Right lung (tissue), 10 donors: Measurements from ENCODE around the gene KANSL1L. TPM values are rescaled to one million over a fixed set of nuclear protein-coding genes. Genes with fewer than 3 reads are reported as not detected.
"Not testable (repeated sequence)": the region's sequence is repeated elsewhere in the genome, so short reads cannot be mapped to it uniquely, and the experiment has no call there.

Experiments
- DNase-seq, 2 donors: peaks; one replicate each; pipeline ENCODE4 v3.0.0-alpha.2; 2013
- long read RNA-seq, 8 donors: transcript quantifications; one replicate each; lab custom pipeline, GENCODE V29; 2026
- polyA plus RNA-seq, 5 donors: library from polyadenylated mRNA; unstranded; fragments of 120-200 nt; gene quantifications; one replicate each; pipeline versions ENCODE4 v1.2.1 to v1.2.3, GENCODE V29; 2013; ENCODE audit warnings: inconsistent platforms in 1 of 5, low replicate concordance in 1 of 5; ENCODE audit not compliant: insufficient read length in 5 of 5, insufficient read depth in 1 of 5

Gene KANSL1L
- polyA plus RNA-seq: 10 to 100 TPM; 31.5 to 54.9 (median 51.1) TPM
- long read RNA-seq, donor 1, partial matches to known transcripts: 0 of 2 reads
- long read RNA-seq, donor 1, other reads (novel, unspliced or antisense): 0 of 2 reads
- long read RNA-seq, donor 2: 0 reads
- long read RNA-seq, donor 3, full-length matches to known transcripts: 2 of 2 reads
- long read RNA-seq, donor 3, partial matches to known transcripts: 0 of 2 reads
- long read RNA-seq, donor 3, other reads (novel, unspliced or antisense): 0 of 2 reads
- long read RNA-seq, donor 4, partial matches to known transcripts: 5 of 9 reads
- long read RNA-seq, donor 4, other reads (novel, unspliced or antisense): 0 of 9 reads
- long read RNA-seq, donor 5, full-length matches to known transcripts: 4 of 78 reads
- long read RNA-seq, donor 5, partial matches to known transcripts: 74 of 78 reads
- long read RNA-seq, donor 5, other reads (novel, unspliced or antisense): 0 of 78 reads
- long read RNA-seq, donor 6, full-length matches to known transcripts: 1 of 1 reads
- long read RNA-seq, donor 6, partial matches to known transcripts: 0 of 1 reads
- long read RNA-seq, donor 6, other reads (novel, unspliced or antisense): 0 of 1 reads
- long read RNA-seq, donor 7, partial matches to known transcripts: 7 of 8 reads
- long read RNA-seq, donor 7, other reads (novel, unspliced or antisense): 0 of 8 reads
- long read RNA-seq, donor 8, partial matches to known transcripts: 0 of 7 reads
- long read RNA-seq, donor 8, other reads (novel, unspliced or antisense): 6 of 7 reads

GRCh38 chr2:210171309-210172218 lies at the start of gene KANSL1L:
Gene KANSL1L (minus strand): TSS chr2:210171409. CDS start chr2:210154582, 16,827 bp downstream.
- DNase-seq: peak; percentile 96 to 97

- DNase-seq: no peak
Observed at GRCh38 chr2:210215120-210215519, 43.9 kb upstream of the KANSL1L start.

- no peak for DNase-seq
Observed at GRCh38 chr2:210210185-210210584, 39.0 kb upstream of the KANSL1L start.

- DNase-seq: no peak
Observed at GRCh38 chr2:210207929-210208328, 36.7 kb upstream of the KANSL1L start.

GRCh38 chr2:210203558-210203957 lies 32.3 kb upstream of the KANSL1L start:
- no peak for DNase-seq

GRCh38 chr2:210203147-210203546 lies 31.9 kb upstream of the KANSL1L start:
- no peak for DNase-seq

GRCh38 chr2:210199854-210200253 lies 28.6 kb upstream of the KANSL1L start:
- no peak for DNase-seq

GRCh38 chr2:210199186-210199765 lies 28.1 kb upstream of the KANSL1L start:
- no peak for DNase-seq

- DNase-seq: no peak
Observed at GRCh38 chr2:210198326-210198725, 27.1 kb upstream of the KANSL1L start.

- no peak for DNase-seq
Observed at GRCh38 chr2:210197720-210198119, 26.5 kb upstream of the KANSL1L start.

- DNase-seq: peak; percentile 18 to 42
Observed at GRCh38 chr2:210195101-210195852, 24.1 kb upstream of the KANSL1L start.

GRCh38 chr2:210190345-210190744 lies 19.1 kb upstream of the KANSL1L start:
- no peak for DNase-seq

- no peak for DNase-seq
Observed at GRCh38 chr2:210189452-210190138, 18.4 kb upstream of the KANSL1L start.

- no peak for DNase-seq
Observed at GRCh38 chr2:210188755-210189154, 17.5 kb upstream of the KANSL1L start.

GRCh38 chr2:210188190-210188589 lies 17.0 kb upstream of the KANSL1L start:
- DNase-seq: no peak

- not testable (repeated sequence) for DNase-seq
Observed at GRCh38 chr2:210183936-210184335, 12.7 kb upstream of the KANSL1L start.

- not testable (repeated sequence) for DNase-seq
Observed at GRCh38 chr2:210181606-210182088, 10.4 kb upstream of the KANSL1L start.

GRCh38 chr2:210181033-210181605 lies 9.9 kb upstream of the KANSL1L start:
- DNase-seq: not testable (repeated sequence)

- DNase-seq: no peak
Observed at GRCh38 chr2:210180477-210180876, 9.3 kb upstream of the KANSL1L start.
